ENCODE measurements around the gene NSMF. TPM values are rescaled to one million over a fixed set of nuclear protein-coding genes. Genes with fewer than 3 reads are reported as not detected.

Gene NSMF
- total and polyA plus RNA-seq, 2 of the 8 experiments (the other 6 are each of a cell fraction or from before 2014, with no cell fraction given) = 56.7 to 65.1 TPM

GRCh38 chr9:137465000-137465719, 6.0 kb upstream of the NSMF start:
- FAIRE-seq = no peak
- CTCF ChIA-PET (ENCODE audit: partially characterized antibody) = no interaction called here
- 87% methylated on average over 23 of the region's 23 CpGs; no CpG with 5 or more reads in 1 of the 2 experiments for WGBS, 2 experiments (ENCODE audit: extremely low coverage in 1 of 2, insufficient coverage in 1 of 2, insufficient read length in 1 of 2, insufficient replicate concordance in 2 of 2, low coverage in 1 of 2, low lambda C conversion rate in 2 of 2, missing lambda C conversion rate in 1 of 2)
- TF ChIP-seq SP2 (IDR thresholded peaks at IDR 0.05; ENCODE audit: low read length) = no peak
- TF ChIP-seq BRCA1 (IDR thresholded peaks at IDR 0.05; ENCODE audit: low read depth, low read length) = no peak
- no peak for TF ChIP-seq RBBP5 (IDR thresholded peaks at IDR 0.05; ENCODE audit: borderline replicate concordance, low read depth, low read length)
- no peak overlapping the region for H2BK20ac ChIP-seq (ENCODE audit: low read length)
- H3K9me3 ChIP-seq (ENCODE audit: insufficient read depth in 2 of 2, low read depth in 1 of 2, low read length in 1 of 2) = no peaks in the 10 kb centered on the region; a peak in 1 of 4 replicates
- H2BK15ac ChIP-seq (ENCODE audit: low read length) = no peak overlapping the region
- H4K5ac ChIP-seq (ENCODE audit: insufficient read length, low read depth, low read length) = no peak overlapping the region
- H3K18ac ChIP-seq (ENCODE audit: extremely low read depth, low read length) = no peak overlapping the region
- H3K56ac ChIP-seq (replicated peaks; ENCODE audit: insufficient read length, low read depth, low read length) = no peak overlapping the region
- H2AFZ ChIP-seq (ENCODE audit: low read length) = no peak overlapping the region
- POLR2A ChIA-PET (ENCODE audit: partially characterized antibody) = no interaction called here
- peaks cover 0 to 2% of the 10 kb centered on the region in 2 experiments for H4K20me1 ChIP-seq (replicated peaks in 1 of 2; ENCODE audit: control insufficient read depth in 1 of 2, insufficient read depth in 2 of 2, low read length in 2 of 2)
- peaks cover 0 to 9% (median 2%) of the 10 kb centered on the region in 4 experiments; a peak in 3 of 7 replicates for H3K4me1 ChIP-seq (replicated peaks in 1 of 4; ENCODE audit: control insufficient read depth in 3 of 4, insufficient read depth in 4 of 4, low read length in 3 of 4)
- H2BK120ac ChIP-seq (replicated peaks; ENCODE audit: low read depth, low read length) = no peak overlapping the region
- H2BK12ac ChIP-seq (ENCODE audit: low read depth, low read length) = no peak overlapping the region
- H3K23ac ChIP-seq (ENCODE audit: insufficient read length) = no peak overlapping the region
- H3K79me2 ChIP-seq (ENCODE audit: control insufficient read depth in 1 of 2, insufficient read depth in 2 of 2, low read length in 2 of 2) = no peaks in the 10 kb centered on the region
- H3K9ac ChIP-seq (replicated peaks in 1 of 4; ENCODE audit: extremely low read depth in 1 of 4, low read depth in 3 of 4, low read length in 3 of 4) = no peak overlapping the region
- no peaks in the 10 kb centered on the region for H3K79me1 ChIP-seq (ENCODE audit: low read depth, low read length)
- no peak overlapping the region for H2AK5ac ChIP-seq (ENCODE audit: low read depth, low read length)
- H2BK5ac ChIP-seq (ENCODE audit: low read depth, low read length) = no peak overlapping the region; the same call in 1 of the 2 replicates
- H3K14ac ChIP-seq (ENCODE audit: insufficient read length) = no peak overlapping the region
- no peak overlapping the region for H3K27ac ChIP-seq (ENCODE audit: low read depth, low read length)
- DNase-seq (ENCODE audit: low read depth in 1 of 2, low spot score in 2 of 2) = no peak
- H3K4me3 ChIP-seq (ENCODE audit: extremely low read depth in 1 of 4, insufficient read depth in 2 of 4, low read depth in 3 of 4, low read length in 4 of 4) = no peak overlapping the region
- no peak overlapping the region for H3K4me2 ChIP-seq (ENCODE audit: insufficient read depth in 1 of 2, low read depth in 2 of 2, low read length in 2 of 2)
- peak overlapping the region; percentile 96 for H3K4ac ChIP-seq (replicated peaks; ENCODE audit: insufficient read length, low read depth, low read length)
- no peak overlapping the region; the same call in 1 of the 2 replicates for H4K8ac ChIP-seq (ENCODE audit: extremely low read depth, insufficient read depth, low read length)
- peak overlapping the region; percentile 15 for H4K91ac ChIP-seq (replicated peaks; ENCODE audit: insufficient read length, low read length)
- H3K27me3 ChIP-seq (replicated peaks in 1 of 4; ENCODE audit: control insufficient read depth in 3 of 4, extremely low read depth in 1 of 4, insufficient read depth in 3 of 4, low read length in 3 of 4) = peaks cover 0 to 18% (median 11%) of the 10 kb centered on the region in 4 experiments; a peak in 5 of 7 replicates
- 0 out of 2 replicates have a peak, but pooled peaks cover 2% of the 10 kb centered on the region for H3K23me2 ChIP-seq (ENCODE audit: low read depth, low read length)
- no peaks in the 10 kb centered on the region for H3K36me3 ChIP-seq (ENCODE audit: control insufficient read depth in 2 of 4, insufficient read depth in 4 of 4, low read length in 3 of 4)

Data from H1 (cell line).